ENCODE measurements around the gene CCDC88B. TPM values are rescaled to one million over a fixed set of nuclear protein-coding genes. Genes with fewer than 3 reads are reported as not detected.

The CCDC88B gene
- polyA plus RNA-seq, 1 donor from 2014 or later, result 1.3 TPM

DNA sequence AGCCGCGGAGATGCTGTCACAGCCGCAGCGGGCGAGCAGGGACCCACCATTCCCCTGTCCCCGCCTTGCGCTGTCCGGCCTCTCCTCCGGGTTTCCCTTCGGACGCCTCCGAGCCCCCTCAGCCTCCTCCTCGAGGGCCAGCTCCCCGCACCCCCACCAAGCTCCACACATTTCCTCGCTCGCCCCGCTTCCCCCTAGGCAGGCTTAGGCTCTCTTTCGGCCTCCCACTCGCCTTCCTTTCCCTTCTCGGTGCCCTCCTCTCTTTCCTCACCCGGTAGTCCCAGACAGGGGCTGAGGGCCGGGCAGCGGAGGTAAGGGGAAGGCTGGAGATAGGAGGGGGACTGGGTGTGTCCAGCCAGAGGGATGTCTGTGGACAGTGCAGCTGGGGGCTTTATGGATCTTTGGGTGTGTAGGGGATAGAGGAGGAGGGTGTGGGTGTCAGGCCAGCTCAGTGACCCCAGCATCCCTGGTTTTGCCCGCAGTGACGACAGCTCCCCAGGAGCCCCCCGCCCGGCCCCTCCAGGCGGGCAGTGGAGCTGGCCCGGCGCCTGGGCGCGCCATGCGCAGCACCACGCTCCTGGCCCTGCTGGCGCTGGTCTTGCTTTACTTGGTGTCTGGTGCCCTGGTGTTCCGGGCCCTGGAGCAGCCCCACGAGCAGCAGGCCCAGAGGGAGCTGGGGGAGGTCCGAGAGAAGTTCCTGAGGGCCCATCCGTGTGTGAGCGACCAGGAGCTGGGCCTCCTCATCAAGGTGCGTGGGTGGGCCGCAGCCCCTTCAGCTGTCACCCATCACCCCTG is 47.3 kb upstream of the CCDC88B start:
- Histone ChIP-seq H3K4me3 (ENCODE audit: low read length) (peak overlapping the region; percentile 69), H3K27me3 (ENCODE audit: insufficient read depth, low read depth, low read length) (peaks cover 79% of the 10 kb centered on the region), H3K27ac (ENCODE audit: low read length) (no peak overlapping the region), H2AFZ (ENCODE audit: low read depth, low read length) (no peak overlapping the region), H3K36me3 (ENCODE audit: insufficient read depth, low read length) (no peaks in the 10 kb centered on the region), H3K9ac (ENCODE audit: low read length) (peak overlapping the region; percentile 68), H3K9me2 (ENCODE audit: insufficient read depth, low read length) (no peaks in the 10 kb centered on the region), H3K79me2 (replicated peaks; ENCODE audit: insufficient read depth, low read length) (no peaks in the 10 kb centered on the region), H4K20me1 (ENCODE audit: insufficient read depth) (no peaks in the 10 kb centered on the region), H3K4me2 (ENCODE audit: low read length) (no peak overlapping the region), H3F3A (ENCODE audit: insufficient read depth, low read length, poor library complexity, severe bottlenecking) (no peaks in the 10 kb centered on the region), H3K9me3 (ENCODE audit: low read length) (no peaks in the 10 kb centered on the region)
- TF ChIP-seq POLR2AphosphoS5 (IDR thresholded peaks at IDR 0.05) (no peak), RAD21 (conservative IDR thresholded peaks at IDR 0.05) (no peak), TAF1 (IDR thresholded peaks at IDR 0.05; ENCODE audit: low read depth) (no peak), EP300 (conservative IDR thresholded peaks at IDR 0.05; ENCODE audit: poor library complexity, severe bottlenecking) (no peak), SMC3 (conservative IDR thresholded peaks at IDR 0.05; ENCODE audit: poor library complexity) (no peak), EZH2 (IDR thresholded peaks at IDR 0.05; ENCODE audit: borderline replicate concordance, insufficient read depth, low read length, poor library complexity, severe bottlenecking) (no peak), MXI1 (conservative IDR thresholded peaks at IDR 0.05; ENCODE audit: poor library complexity, severe bottlenecking) (no peak), REST (IDR thresholded peaks at IDR 0.05; ENCODE audit: borderline replicate concordance) (no peak)
- TF ChIP-seq, protein P1, sequence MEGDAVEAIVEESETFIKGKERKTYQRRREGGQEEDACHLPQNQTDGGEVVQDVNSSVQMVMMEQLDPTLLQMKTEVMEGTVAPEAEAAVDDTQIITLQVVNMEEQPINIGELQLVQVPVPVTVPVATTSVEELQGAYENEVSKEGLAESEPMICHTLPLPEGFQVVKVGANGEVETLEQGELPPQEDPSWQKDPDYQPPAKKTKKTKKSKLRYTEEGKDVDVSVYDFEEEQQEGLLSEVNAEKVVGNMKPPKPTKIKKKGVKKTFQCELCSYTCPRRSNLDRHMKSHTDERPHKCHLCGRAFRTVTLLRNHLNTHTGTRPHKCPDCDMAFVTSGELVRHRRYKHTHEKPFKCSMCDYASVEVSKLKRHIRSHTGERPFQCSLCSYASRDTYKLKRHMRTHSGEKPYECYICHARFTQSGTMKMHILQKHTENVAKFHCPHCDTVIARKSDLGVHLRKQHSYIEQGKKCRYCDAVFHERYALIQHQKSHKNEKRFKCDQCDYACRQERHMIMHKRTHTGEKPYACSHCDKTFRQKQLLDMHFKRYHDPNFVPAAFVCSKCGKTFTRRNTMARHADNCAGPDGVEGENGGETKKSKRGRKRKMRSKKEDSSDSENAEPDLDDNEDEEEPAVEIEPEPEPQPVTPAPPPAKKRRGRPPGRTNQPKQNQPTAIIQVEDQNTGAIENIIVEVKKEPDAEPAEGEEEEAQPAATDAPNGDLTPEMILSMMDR (IDR thresholded peaks at IDR 0.05; ENCODE audit: poor library complexity, severe bottlenecking), result no peak

GRCh38 chr11:64294774-64295173 is 45.2 kb upstream of the CCDC88B start:
- no peak overlapping the region for H2AFZ ChIP-seq (ENCODE audit: low read depth, low read length)
- no peak overlapping the region for H3K9ac ChIP-seq (ENCODE audit: low read length)
- no peak overlapping the region for H3K4me3 ChIP-seq (ENCODE audit: low read length)
- H3K9me2 ChIP-seq (ENCODE audit: insufficient read depth, low read length), result no peaks in the 10 kb centered on the region
- no peaks in the 10 kb centered on the region for H3K9me3 ChIP-seq (ENCODE audit: low read length)
- no peaks in the 10 kb centered on the region for H4K20me1 ChIP-seq (ENCODE audit: insufficient read depth)
- peaks cover 93% of the 10 kb centered on the region for H3K27me3 ChIP-seq (ENCODE audit: insufficient read depth, low read depth, low read length)
- TF ChIP-seq EZH2 (IDR thresholded peaks at IDR 0.05; ENCODE audit: borderline replicate concordance, insufficient read depth, low read length, poor library complexity, severe bottlenecking), result no peak
- H3K79me2 ChIP-seq (replicated peaks; ENCODE audit: insufficient read depth, low read length), result no peaks in the 10 kb centered on the region
- no peaks in the 10 kb centered on the region for H3F3A ChIP-seq (ENCODE audit: insufficient read depth, low read length, poor library complexity, severe bottlenecking)
- H3K4me2 ChIP-seq (ENCODE audit: low read length), result no peak overlapping the region
- no peaks in the 10 kb centered on the region for H3K36me3 ChIP-seq (ENCODE audit: insufficient read depth, low read length)
- no peak overlapping the region for H3K27ac ChIP-seq (ENCODE audit: low read length)

Measured in neural cell (in vitro differentiated cells).